Measurements from ENCODE around the gene NEURL1B. TPM values are rescaled to one million over a fixed set of nuclear protein-coding genes. Genes with fewer than 3 reads are reported as not detected.
A peak's percentile ranks its signal among the peaks of the same experiment; 100 is the strongest.

The NEURL1B gene
- total and polyA plus RNA-seq, 12 donors = 14.4 to 45.8 (median 21.6) TPM

- peak in 1 of 2 donors; percentile 61 for DNase-seq
- peak in 6 of 8 donors; percentile 1 to 44 (median 25) for ATAC-seq
- Histone ChIP-seq H3K4me3 (peak overlapping the region in 5 of 10 donors; percentile 20 to 31 (median 22)), H3K36me3 (no peaks in the 10 kb centered on the region), H3K27ac (peak overlapping the region in 9 of 10 donors; percentile 27 to 73 (median 67)), H3K9me3 (no peaks in the 10 kb centered on the region), H3K4me1 (peaks cover 15 to 45% (median 28%) of the 10 kb centered on the region in 9 donors), H3K27me3 (peaks cover 0 to 5% (median 0%) of the 10 kb centered on the region in 7 donors)
- no peak for TF ChIP-seq CTCF (IDR thresholded peaks at IDR 0.05)
- intact Hi-C loops (cut with DNase I) = loop anchor here in 2 of 10 donors (10.0 kb wide), 2 partner anchors 584 to 596 kb away; no protein-coding TSS in a partner anchor
- 19 to 32% methylated on average over 22 of the region's 22 CpGs for WGBS, 2 donors
These were observed 59.6 kb downstream of the NEURL1B start for GRCh38 chr5:172700365-172701290.

GRCh38 chr5:172701291-172701656 is 60.2 kb downstream of the NEURL1B start:
- H3K27me3 ChIP-seq = peaks cover 0 to 5% (median 0%) of the 10 kb centered on the region in 7 donors
- ATAC-seq = no peak
- intact Hi-C loops (cut with DNase I) = loop anchor here in 2 of 10 donors (10.0 kb wide), 2 partner anchors 584 to 596 kb away; no protein-coding TSS in a partner anchor
- H3K27ac ChIP-seq = peak overlapping the region in 2 of 10 donors; percentile 70
- H3K36me3 ChIP-seq = no peaks in the 10 kb centered on the region
- TF ChIP-seq CTCF (IDR thresholded peaks at IDR 0.05) = no peak
- no peaks in the 10 kb centered on the region for H3K9me3 ChIP-seq
- peaks cover 8 to 38% (median 21%) of the 10 kb centered on the region in 9 donors for H3K4me1 ChIP-seq
- H3K4me3 ChIP-seq = no peak overlapping the region
- no peak for DNase-seq
- WGBS, 2 donors = 74 to 80% methylated on average over 5 of the region's 5 CpGs

- peaks cover 0 to 27% (median 11%) of the 10 kb centered on the region in 9 donors for H3K4me1 ChIP-seq
- H3K4me3 ChIP-seq = no peak overlapping the region
- DNase-seq = no peak
- 93 to 95% methylated on average over 7 of the region's 7 CpGs for WGBS, 2 donors
- intact Hi-C loops (cut with DNase I) = loop anchor here in 2 of 10 donors (10.0 kb wide), 2 partner anchors 581 to 599 kb away; no protein-coding TSS in a partner anchor
- no peak for ATAC-seq
- no peak overlapping the region for H3K27ac ChIP-seq
- H3K27me3 ChIP-seq = peaks cover 0 to 15% (median 0%) of the 10 kb centered on the region in 7 donors
- H3K36me3 ChIP-seq = no peaks in the 10 kb centered on the region
- no peak for TF ChIP-seq CTCF (IDR thresholded peaks at IDR 0.05)
- no peaks in the 10 kb centered on the region for H3K9me3 ChIP-seq
These were observed 62.9 kb downstream of the NEURL1B start for GRCh38 chr5:172703952-172704351.

- peaks cover 0 to 11% (median 0%) of the 10 kb centered on the region in 9 donors for H3K4me1 ChIP-seq
- H3K27ac ChIP-seq = no peak overlapping the region
- no peak for TF ChIP-seq CTCF (IDR thresholded peaks at IDR 0.05)
- ATAC-seq = no peak
- H3K36me3 ChIP-seq = no peaks in the 10 kb centered on the region
- H3K9me3 ChIP-seq = no peaks in the 10 kb centered on the region
- intact Hi-C loops (cut with DNase I) = loop anchor here in 3 of 10 donors (5.0 to 10.0 kb wide), 4 partner anchors 502 to 601 kb away; no protein-coding TSS in a partner anchor
- H3K4me3 ChIP-seq = no peak overlapping the region
- DNase-seq = no peak
- peaks cover 0 to 23% (median 0%) of the 10 kb centered on the region in 7 donors for H3K27me3 ChIP-seq
These were observed 64.6 kb downstream of the NEURL1B start for GRCh38 chr5:172705576-172706084.
